MM.1S (cell line): ENCODE data around the gene EIF4A3.

Experiments used
- CTCF ChIP-seq: fragments of 300-600 bp; sonication (generic); IDR thresholded peaks from 2 replicates; pipeline ENCODE4 v1.5.1; 2016; ENCODE audit warnings: antibody characterized with exemption, low read length, mixed read lengths
- EZH2 ChIP-seq: fragments of 300-600 bp; sonication (generic); optimal IDR thresholded peaks from 2 replicates; pipeline ENCODE3; 2017; ENCODE audit warnings: low read depth, mild to moderate bottlenecking, antibody characterized with exemption, low read length, mixed read lengths

- TF ChIP-seq CTCF (no peak), EZH2 (no peak)
Observed at GRCh38 chr17:80102664-80103448, 44.1 kb downstream of the EIF4A3 start.
